MCF 10A (cell line): Measurements from ENCODE around the gene C4orf36. TPM values are rescaled to one million over a fixed set of nuclear protein-coding genes. Genes with fewer than 3 reads are reported as not detected.
"Not testable (repeated sequence)": the region's sequence is repeated elsewhere in the genome, so short reads cannot be mapped to it uniquely, and the experiment has no call there.

ENCODE experiments used
- BruUV-seq: library from RNA; stranded (reverse); fragments of 400-500 nt; replicated peaks from 2 replicates; lab custom pipeline; 2021; lab: Mats Ljungman, UMichigan
- CTCF ChIA-PET: fragments of 300-600 bp; sonication (Branson Sonifier 250); formaldehyde crosslinking; extraction: SDS; loops from one replicate; lab custom pipeline; 2021; ENCODE audit warnings: antibody characterized with exemption, inconsistent platforms; lab: Yijun Ruan, JAX
- POLR2A ChIA-PET: fragments of 300-600, 350-650 bp; sonication (Branson Sonifier 250); formaldehyde crosslinking; extraction: SDS; loops from one replicate; lab custom pipeline; 2020; ENCODE audit warnings: antibody characterized with exemption, inconsistent platforms; lab: Yijun Ruan, JAX
- DNase-seq: peaks from one replicate; pipeline ENCODE4 v3.0.0-alpha.2; 2018; ENCODE audit not compliant: unreplicated experiment
- H3K27ac Mint-ChIP-seq: one replicate; pipeline ENCODE4 v1.8.0; 2022; ENCODE audit warnings: mild to moderate bottlenecking, low read depth, mixed read lengths; ENCODE audit not compliant: unreplicated experiment
- H3K27me3 Mint-ChIP-seq: one replicate; pipeline ENCODE4 v1.8.0; 2022; ENCODE audit warnings: mixed read lengths; ENCODE audit not compliant: insufficient read depth, unreplicated experiment
- H3K36me3 Mint-ChIP-seq: one replicate; pipeline ENCODE4 v1.8.0; 2022; ENCODE audit warnings: mild to moderate bottlenecking, moderate library complexity, mixed read lengths; ENCODE audit not compliant: insufficient read depth, unreplicated experiment
- H3K4me1 Mint-ChIP-seq: one replicate; pipeline ENCODE4 v1.8.0; 2022; ENCODE audit warnings: mixed read lengths; ENCODE audit not compliant: insufficient read depth, unreplicated experiment
- H3K4me3 Mint-ChIP-seq: one replicate; pipeline ENCODE4 v1.8.0; 2022; ENCODE audit warnings: mild to moderate bottlenecking, moderate library complexity, mixed read lengths; ENCODE audit not compliant: unreplicated experiment
- H3K9me3 Mint-ChIP-seq: one replicate; pipeline ENCODE4 v1.8.0; 2022; ENCODE audit warnings: mixed read lengths; ENCODE audit not compliant: unreplicated experiment
- CTCF ChIP-seq: fragments of 200-600 bp; IDR thresholded peaks from one replicate; pipeline ENCODE4 v1.8.0; 2022; ENCODE audit warnings: antibody characterized with exemption, mild to moderate bottlenecking; ENCODE audit not compliant: unreplicated experiment
- intact Hi-C: fragments of 100-400 bp; cut with micrococcal nuclease; formaldehyde crosslinking; loops from 2 replicates; pipeline ENCODE4 v1.14.1; 2022
- total RNA-seq: library from RNA; stranded (reverse); gene quantifications from 2 replicates; pipeline ENCODE4 v1.2.3, GENCODE V29; 2022

The C4orf36 gene
- total RNA-seq, 1 experiment from 2014 or later, result 2.9 TPM

GRCh38 chr4:86878640-86879039 is 13.6 kb downstream of the C4orf36 start:
- Mint-ChIP-seq H3K27ac (no peak overlapping the region), H3K4me3 (no peak overlapping the region), H3K4me1 (no peaks in the 10 kb centered on the region), H3K36me3 (peaks cover 6% of the 10 kb centered on the region), H3K27me3 (no peaks in the 10 kb centered on the region), H3K9me3 (peaks cover 8% of the 10 kb centered on the region)
- DNase-seq, result no peak
- ChIA-PET POLR2A (interaction anchor here (0.7 to 1.2 kb wide), 3 partner anchors 10 to 154 kb away, joined by 3 to 4 read pairs (median 3); no protein-coding TSS in a partner anchor), CTCF (interaction anchor here (0.6 kb wide), 1 partner anchor 25 kb away, joined by 3 read pairs; no protein-coding TSS in a partner anchor)
- BruUV-seq, result no TSS peak
- intact Hi-C loops, result no loop called here
- no peak for TF ChIP-seq CTCF

GRCh38 chr4:86876894-86877685 is 15.1 kb downstream of the C4orf36 start:
- CTCF ChIA-PET, result interaction anchor here (0.6 to 0.9 kb wide), 2 partner anchors 14 to 18 kb away, joined by 3 to 5 read pairs; no protein-coding TSS in a partner anchor
- H3K36me3 Mint-ChIP-seq, result peaks cover 6% of the 10 kb centered on the region
- no TSS peak for BruUV-seq
- DNase-seq, result no peak
- intact Hi-C loops, result no loop called here
- no peak overlapping the region for H3K4me3 Mint-ChIP-seq
- H3K27ac Mint-ChIP-seq, result no peak overlapping the region
- H3K27me3 Mint-ChIP-seq, result no peaks in the 10 kb centered on the region
- POLR2A ChIA-PET, result no interaction called here
- H3K9me3 Mint-ChIP-seq, result peaks cover 8% of the 10 kb centered on the region
- peaks cover 3% of the 10 kb centered on the region for H3K4me1 Mint-ChIP-seq
- no peak for TF ChIP-seq CTCF

- DNase-seq, BruUV-seq, H3K4me3 Mint-ChIP-seq, H3K27me3 Mint-ChIP-seq, H3K27ac Mint-ChIP-seq, intact Hi-C loops, CTCF ChIA-PET, H3K9me3 Mint-ChIP-seq, POLR2A ChIA-PET, H3K4me1 Mint-ChIP-seq, H3K36me3 Mint-ChIP-seq: not testable (repeated sequence)
These were observed 16.8 kb downstream of the C4orf36 start for GRCh38 chr4:86875436-86875835.

DNA sequence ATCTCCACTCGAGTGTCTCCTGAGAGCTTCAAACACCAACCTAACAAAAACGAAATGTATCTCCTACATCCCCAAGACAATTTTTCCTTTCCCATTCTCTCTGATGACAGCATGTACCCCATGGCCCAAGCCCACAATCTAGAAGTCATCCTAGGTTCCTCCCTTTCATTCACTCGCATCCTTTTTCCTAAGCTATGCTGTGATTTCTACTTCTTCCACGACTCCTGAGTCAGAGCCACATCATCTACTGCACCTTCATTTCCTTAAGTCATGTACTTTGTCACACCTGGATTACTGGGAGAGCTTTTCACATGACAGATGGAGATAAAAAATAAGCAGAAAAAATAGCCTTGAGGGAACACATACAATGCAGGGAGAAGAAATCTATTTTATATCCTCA is 20.1 kb downstream of the C4orf36 start:
- no peaks in the 10 kb centered on the region for H3K9me3 Mint-ChIP-seq
- no TSS peak for BruUV-seq
- H3K36me3 Mint-ChIP-seq, result no peaks in the 10 kb centered on the region
- no peak overlapping the region for H3K4me3 Mint-ChIP-seq
- H3K4me1 Mint-ChIP-seq, result peaks cover 5% of the 10 kb centered on the region
- intact Hi-C loops, result no loop called here
- TF ChIP-seq CTCF, result no peak
- H3K27ac Mint-ChIP-seq, result no peak overlapping the region
- no peaks in the 10 kb centered on the region for H3K27me3 Mint-ChIP-seq
- DNase-seq, result no peak
- CTCF ChIA-PET, result interaction anchor here (1.4 kb wide), 1 partner anchor 350 kb away, joined by 5 read pairs; no protein-coding TSS in a partner anchor
- POLR2A ChIA-PET, result no interaction called here
